GM04504 (cell line): ENCODE measurements around the gene AHI1.

ENCODE experiments used
- DNase-seq: peaks from one replicate; pipeline ENCODE4 v3.0.0-alpha.2; 2012; ENCODE audit warnings: low read depth

The AHI1 gene

DNA sequence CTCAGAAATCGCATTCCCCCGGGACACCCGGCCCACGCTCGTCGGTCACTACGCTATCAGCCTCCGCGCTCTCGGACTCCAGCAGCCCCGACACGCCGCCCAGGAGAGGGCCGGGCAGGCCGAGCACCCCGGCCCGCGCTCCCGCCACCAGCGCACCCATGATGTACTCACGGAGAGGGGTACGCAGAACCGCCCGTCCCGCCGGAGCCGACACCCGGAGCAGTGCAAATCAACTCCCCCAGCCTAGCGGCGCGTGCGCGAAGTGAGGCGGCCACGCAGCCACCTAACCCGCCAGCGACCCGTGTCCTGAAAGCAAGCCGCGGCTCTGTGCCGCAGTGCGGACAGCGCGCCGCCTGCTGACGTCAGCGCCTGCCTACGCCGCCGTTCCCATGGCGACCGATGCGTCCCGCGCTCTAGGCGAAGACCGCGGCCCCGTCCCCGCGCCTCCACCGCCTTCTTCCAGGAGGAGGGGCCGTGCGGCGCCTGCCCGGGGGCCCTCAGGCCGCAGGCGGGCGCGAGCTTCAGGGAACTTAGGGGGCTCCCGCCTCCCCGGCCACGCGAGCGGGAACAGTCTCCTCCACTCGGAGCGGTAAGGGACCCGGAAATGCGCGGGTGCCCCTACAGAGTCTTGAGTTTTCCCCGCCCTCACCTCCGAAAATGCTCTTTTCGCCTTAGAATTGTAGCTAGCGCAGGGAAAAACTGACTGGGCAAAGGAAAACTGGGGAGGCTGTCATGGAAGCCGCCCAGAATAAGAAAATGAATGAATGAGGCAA is at the start of gene AHI1:
Gene AHI1 (minus strand): TSS at position 329 of the 773 bp plus-strand sequence. CDS start 5,503 bp downstream, outside the sequence.
- DNase-seq, result peak; percentile 84

DNA sequence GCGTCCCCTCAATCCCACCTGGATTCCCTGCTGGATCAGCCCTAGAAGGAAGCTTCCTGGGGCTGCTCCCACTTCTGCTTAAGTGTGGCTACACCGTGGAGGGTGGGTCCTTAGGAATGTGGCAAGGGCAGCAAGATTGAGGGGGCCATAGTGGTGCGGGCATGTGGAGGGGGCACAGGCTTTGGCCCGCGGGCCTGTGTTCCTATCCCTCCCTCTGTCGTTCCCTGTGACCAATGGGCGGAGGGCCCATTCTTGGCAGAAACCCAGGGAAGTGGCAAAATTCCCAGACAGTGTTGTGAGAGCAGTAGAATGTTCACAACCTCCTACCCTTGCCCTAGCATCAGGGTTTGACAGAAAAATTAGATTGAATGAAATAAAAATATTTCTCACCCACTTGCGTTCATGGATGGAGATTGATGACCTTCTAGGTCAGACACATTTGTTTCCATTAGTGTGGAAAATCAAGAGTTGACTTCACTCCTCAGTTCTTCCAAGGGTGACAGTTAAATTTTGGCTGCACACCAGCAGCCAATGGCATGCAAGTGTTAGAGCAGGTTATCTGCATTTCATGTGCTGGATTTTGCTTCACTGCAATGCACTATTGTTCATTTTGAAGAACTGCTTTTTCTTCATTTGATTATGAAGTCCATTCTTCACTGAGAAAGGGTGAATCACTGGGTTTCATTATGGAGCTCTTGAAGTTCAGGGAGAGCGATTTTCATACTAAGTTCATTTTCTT is 49.3 kb upstream of the AHI1 start:
- DNase-seq, result no peak

DNA sequence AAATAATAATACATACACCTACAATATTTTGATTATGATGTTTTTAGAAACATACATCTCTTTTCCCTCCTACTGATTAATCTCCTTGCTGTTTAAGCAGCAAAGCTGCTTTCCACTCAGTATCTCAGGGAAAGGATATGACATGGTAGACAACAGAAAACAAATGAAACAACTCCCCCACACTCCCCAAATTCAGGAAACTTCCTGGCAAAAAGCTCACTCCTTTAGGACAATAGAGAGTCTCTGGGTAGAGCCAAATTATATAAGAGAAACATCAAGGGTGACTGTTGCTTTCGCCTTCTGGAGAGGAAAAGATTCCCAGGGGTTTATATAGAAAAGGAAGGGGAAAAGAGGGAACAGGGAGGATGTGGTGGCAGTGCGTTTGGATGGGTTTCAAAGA is 48.7 kb upstream of the AHI1 start:
- no peak for DNase-seq

DNA sequence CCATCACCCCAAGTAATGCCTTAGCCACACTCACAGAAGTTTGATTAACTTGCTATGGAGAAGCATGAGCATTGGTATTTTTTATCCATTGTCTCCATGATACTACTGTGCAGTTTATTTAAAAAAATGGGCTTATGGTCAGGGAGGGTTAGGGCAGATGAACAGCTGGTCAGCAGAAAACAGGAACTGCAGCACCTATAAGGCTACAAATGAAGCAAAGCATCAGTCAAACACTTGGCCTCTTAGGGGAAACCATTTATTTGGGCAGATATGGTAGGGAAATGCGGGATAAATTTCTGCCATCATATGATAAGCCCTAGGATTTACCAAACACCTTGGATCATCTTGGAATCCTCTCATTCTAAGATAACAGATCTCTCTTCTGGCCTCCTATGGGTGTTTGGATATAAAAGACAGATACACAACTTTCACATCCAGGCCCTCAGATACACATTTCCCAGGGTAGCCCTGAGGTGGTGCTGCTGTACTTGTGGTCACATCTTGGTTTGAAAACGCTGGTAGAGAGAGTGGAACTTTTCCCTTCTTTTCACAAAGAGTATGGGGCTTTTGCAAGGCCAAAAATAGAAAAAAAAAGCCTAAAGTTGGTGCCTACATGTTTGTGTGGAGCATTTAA is 42.8 kb upstream of the AHI1 start:
- no peak for DNase-seq

DNA sequence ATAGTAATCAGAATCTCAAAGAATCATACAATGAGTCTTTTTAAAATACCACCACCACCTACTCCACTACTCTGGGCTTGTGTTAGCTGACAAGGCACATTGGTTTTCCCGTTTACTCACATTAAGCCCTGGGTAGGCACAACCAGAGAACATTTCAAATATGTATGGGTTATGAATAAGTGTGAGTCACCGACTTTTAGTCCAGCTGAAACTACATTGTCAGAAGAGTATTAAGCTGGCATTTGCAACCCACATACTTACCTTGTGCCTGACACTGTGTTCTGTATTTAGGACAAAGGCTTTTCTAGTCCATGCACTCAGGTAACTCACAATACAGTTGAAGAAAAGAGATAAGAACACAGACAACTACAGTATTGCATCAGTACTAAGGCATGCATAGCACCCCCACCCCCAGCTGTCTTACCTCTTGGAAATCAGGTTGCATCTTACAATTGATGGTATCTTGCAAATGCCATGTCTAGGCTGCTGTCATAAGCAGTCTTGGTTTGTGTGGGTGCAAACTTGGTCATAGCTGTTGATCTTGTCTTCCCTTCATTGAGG is 40.3 kb upstream of the AHI1 start:
- no peak for DNase-seq

DNA sequence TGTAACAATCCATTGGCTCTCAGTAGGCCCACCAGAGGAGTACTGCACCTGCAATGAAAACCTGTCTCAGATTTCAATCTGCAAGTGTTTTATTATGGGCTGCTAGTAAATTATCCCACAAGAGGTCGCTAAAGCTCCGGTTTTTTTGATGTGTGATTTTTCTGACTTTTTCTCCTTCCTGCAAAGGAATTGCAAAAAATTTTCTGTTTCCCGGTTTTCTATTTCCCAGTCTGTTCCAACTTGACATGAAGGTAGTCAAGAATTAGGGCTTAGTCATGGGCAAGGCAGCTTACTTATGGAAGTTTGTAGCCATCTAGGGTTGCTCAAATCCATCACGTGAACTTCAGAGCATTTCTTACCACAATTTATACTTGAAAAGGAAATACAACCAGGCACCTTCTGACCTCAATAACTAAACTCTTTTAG is 38.5 kb upstream of the AHI1 start:
- DNase-seq, result peak; percentile 64

DNA sequence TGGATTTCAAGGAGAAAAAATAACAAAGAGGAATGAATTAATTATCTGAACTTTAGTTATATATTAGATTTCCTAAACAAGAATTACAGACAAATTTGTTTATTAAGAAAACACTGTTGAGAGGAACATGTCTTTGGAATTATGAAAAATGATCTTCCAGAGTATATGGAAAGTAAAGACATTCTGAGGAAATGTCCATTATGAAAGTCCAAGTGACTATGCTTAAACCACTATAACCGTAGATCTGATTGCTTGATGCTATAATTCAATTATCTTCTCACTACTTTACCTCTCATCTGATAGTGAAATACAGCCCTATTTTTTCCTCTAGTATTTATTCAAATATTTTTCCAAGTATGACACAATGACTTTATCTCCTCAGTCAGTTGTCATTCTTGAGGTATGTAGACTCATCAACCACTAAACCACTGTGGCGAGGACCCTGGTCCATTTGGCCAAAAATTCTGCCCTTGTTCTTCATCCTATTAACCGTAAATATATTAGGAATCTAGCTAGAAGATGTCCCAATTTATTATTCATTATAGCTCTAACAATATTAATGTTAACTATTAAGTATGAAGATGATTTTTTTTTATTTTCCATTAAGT is 37.3 kb upstream of the AHI1 start:
- no peak for DNase-seq

DNA sequence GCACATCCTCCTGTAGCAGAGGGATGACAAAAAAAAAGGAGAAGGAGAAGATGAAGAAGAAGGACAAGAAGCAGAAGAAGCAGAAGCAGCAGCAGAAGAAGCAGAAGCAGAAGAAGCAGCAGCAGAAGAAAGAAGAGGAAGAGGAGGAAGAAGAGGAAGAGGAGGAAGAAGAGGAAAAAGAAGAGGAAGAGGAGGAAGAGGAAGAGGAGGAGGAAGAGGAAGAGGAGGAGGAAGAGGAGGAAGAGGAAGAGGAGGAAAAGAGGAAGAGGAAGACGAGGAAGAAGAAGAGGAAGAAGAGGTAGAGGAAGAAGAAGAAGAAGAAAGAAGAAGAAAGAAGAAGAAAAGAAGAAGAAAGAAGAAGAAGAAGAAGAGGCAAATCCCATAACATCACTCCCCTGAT is 35.0 kb upstream of the AHI1 start:
- DNase-seq, result no peak

DNA sequence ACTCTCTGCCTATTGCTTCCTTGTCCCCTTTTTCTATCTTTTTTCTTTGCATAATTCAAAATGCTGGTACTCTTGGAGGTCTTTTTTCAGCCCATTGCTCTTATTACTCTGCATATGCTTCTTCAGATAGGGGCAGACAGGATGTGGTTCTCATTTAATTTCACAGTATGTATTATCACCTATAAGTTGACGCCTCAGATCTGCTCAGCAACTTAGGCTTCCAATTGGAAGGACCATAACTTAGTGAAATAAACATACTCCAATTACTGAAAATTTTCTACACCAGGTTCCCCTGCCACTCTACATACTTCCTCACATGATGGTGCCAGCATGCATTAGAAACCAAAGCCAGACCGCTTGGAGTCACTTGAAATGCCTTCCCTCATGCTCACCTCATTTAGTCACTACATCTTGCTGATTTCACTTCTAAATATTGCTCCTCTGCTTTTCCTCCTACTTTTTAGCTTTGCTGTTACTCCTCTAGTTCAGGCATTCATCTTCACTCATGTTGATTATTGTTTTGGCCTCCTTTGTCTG is 34.5 kb upstream of the AHI1 start:
- DNase-seq, result no peak

DNA sequence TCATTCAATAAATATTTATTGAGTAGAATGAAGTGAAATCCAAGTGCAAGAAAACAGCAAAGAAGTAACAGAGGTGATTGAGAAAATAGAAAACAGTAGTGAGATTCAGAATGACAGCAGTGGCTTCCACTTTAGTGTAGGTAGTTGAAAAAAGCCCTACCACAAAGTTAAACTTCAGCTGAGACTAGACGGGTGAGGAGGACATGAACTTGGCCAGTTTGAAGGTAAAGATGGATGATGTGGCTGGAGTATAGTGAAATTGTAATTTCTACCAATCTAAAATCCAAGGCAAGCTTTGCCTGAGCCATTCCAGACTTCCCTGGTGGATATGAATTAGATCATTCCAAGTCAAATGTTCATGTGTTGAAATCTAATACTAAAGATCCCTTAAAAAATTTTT is 32.6 kb upstream of the AHI1 start:
- no peak for DNase-seq

DNA sequence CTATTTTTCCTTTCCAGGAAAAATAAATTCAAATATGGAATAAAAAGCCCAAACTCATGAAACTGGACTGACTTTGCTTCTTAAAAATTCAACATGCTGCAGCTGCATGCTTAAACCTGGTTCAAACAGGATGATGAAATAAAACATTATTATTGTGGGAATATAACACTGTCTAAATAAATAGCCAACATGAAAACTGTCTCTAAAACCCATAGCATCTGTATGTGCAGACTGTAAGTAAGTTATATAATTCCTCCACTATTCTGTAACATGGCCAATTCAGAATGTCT is 30.4 kb upstream of the AHI1 start:
- no peak for DNase-seq

DNA sequence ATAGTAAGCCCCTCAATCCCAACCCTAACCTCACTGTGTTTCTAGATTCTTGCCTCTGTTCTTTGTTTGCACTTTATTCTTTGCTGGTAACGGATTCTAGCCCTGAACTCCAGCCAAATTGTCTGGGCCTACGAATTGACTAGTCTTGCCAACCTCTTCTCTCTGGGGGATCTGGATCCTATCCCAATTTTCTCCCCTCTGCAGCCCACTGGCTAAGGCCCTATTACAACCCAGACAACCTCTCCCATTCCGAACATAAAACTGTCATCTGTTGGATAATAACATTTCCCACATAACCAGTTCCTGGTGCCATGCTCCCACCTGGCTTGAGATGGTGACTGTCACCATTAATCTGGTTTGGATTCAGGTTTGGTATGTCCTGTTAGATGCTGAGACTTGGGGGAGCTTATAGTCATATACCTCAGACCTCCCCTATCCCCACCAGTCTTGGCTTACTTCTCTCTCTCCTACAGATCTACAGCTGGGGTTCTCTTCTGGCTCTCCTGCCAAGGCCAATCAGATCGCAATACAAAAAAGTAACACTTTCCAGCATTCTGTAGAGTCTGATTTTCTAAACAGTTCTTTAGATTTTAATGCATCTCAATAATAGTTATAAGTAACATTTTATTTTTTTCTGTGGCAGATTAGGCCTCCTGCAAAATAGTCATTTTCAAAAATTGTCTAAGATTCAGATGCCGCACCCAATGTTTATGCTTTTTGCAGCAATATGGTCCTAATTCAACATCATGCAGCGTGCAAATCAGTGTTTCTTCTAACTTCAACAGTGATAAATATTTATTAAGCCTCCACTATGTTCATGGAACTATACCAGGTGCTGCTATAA is 29.8 kb upstream of the AHI1 start:
- DNase-seq, result no peak

DNA sequence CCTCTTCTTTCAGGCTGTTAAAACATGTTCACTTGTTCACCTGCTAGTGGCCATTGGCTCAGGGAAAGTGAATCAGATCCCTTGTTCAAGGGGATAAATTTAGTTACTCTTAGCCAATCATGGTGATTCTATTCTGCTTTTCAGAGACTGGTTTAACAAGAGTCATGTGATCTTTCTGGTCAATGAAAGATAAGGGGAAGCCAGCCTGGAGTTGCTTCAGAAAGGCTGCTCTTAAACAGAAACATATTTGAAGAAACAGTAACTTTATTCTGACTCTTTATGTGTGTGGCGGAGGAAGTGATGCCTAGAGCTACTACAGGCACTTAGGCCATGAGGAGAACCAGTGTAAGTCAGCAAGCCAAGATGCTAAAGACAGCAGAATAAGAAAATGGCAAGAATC is 28.1 kb upstream of the AHI1 start:
- no peak for DNase-seq

DNA sequence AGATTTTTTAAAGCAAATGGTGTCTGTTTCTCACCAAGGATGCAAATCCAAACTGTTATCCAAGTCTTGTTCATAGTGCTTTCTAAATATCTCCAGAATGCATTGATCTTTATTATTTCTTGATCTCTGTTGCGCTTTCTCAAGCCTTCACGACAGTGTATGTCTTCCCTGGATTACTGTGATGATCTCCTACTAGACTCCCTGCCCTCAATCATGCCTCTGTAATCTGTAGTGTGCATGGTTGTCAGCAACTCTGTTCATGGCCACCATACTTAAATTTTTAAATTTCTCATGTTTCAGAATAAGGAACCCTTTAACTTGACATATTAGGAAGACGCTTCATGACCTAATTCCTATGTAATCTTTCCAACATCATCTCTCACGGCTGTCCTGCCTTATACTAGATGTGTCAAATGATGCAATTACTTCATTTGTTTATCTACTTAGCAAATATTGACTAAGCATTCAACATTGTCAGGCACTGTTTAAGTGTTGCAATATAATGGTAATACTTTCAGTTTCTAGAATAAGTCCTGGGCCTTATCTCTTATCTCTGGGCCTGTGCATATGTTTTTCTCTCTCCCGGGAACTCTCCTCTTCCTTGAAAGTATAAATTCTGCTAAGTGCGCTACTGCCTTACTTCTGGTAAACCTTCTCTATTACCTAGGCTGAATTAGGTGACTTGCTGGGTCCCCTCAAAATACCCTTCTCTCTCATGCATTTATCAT is 25.6 kb upstream of the AHI1 start:
- no peak for DNase-seq

DNA sequence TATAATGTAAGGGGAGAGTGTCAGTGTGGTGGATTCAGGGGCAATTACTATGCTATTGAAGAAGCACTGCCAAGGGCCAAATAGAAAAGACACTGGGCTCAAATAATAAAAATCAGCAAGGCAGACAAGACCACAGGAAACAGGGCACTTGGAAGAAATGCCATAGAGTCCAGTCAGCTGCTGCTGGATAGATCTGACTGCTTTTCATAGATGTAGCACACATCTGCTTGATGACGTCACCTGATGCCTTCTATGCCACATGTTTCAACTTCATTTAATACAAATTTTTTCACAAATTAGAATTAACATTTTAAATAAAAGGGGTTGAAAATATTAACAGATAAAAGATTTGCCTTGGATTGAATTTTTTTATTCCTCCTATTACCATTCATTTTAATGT is 23.9 kb upstream of the AHI1 start:
- peak; percentile 35 for DNase-seq

DNA sequence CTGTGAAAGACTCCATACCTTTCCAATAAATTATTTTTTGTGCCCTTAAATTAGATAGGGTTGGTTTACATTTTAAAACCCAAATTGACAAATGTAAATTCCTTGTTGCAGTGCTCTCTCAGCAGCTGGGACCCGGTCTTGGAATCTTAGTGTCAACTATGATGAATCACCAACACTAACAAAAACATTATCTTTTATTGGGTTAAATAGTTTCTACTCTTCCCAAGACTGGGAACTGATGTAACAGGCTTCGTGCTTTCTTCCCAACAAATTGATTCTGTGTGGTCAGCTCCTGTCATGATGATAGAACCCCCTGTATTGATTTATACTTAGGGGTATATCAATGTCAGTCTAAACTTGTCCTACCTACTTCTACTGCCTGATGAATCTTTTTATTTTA is 23.2 kb upstream of the AHI1 start:
- DNase-seq, result no peak

DNA sequence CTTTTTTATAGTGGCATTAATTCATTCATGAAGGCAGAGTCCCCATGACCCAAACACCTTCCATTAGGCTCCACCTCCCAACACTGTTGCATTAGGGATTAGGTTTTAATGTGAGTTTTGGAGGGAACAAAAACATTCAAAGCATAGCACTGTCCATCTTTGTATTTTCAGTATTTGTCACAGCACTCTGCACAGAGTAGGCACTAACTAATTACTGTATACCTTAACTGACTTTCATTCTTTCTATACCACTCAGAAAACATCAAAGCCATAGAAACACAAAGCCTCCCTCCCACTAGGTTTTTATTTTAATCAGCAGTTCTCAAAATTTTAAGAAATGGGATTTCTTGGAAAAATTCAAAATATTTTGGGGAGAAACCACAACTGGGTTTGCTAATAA is 21.8 kb upstream of the AHI1 start:
- DNase-seq, result no peak

DNA sequence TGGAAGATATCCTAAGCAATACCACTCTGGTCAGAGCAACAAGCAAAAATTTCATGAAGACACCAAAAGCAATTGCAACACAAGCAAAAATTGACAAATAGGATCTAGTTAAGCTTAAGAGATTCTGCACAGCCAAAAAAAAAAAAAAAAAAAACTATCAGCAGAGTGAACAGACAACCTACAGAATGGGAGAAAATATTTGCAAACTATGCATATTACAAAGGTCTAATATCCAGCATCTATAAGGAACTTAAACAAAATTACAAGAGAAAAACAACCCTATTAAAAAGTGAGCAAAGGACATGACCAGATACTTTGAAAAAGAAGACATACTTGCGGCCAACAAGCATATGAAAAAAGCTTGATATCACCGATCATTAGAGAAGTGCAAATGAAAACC is 20.0 kb upstream of the AHI1 start:
- no peak for DNase-seq

DNA sequence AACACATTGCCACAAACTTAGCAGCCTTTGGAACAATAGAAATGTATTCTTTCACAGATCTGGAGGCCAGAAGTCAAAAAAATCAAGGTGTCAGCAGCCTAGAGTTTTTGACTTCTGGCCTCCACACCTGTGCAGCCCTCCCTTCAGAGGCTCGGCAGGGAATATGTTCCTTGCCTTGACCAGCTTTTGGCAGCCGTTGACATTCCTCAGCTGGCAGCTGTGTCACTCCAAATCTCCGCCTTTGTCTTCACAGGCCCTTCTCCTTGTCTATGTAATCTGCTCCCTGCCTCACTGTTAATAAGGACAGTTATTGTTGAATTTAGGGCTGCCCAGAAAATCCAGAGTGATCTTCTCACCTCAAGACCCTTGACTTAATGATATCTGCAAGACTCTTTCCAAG is 17.2 kb upstream of the AHI1 start:
- DNase-seq, result no peak

DNA sequence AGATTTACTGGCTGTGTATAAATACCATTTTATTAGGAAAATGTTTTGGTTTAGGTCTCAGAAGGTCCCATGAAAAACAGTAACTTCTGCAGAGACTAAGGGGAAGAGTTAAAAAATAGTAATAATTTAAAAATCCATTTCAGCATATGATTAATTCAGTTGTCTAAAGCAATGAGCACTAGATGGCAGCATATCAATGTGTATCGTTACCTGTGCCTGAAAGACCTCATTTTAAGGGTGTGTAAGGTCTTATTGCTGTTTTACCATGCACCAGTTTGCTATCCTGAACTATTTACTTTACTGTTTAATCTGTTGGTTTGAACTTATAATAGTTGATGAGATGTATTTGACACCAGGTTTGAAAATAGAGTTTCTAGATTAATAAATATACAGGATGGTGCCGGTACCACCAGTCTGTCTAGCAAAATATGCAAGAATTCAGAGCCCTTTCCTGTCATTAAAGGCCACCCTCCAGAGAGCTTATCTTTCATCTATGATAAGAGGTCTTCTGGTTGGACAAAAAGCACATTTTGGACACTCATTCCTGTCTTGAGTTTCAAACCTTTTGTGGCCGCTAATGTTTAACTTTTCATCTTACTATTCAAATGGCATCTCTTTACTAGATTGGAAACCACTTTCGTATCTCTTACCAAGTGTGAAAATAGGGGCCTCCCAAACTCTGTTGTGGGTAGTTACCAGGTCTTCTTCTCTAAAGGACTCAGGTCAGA is 8.9 kb upstream of the AHI1 start:
- DNase-seq, result no peak
